Stimulated activated CD4-positive, alpha-beta T cell treated with anti-CD3 and anti-CD28 coated beads, Interleukin-4, amount 100 ng/mL, for 24 hours (primary cell): ENCODE results near the gene CREB5.

ENCODE experiments used
- DNase-seq: peaks from one replicate; pipeline ENCODE4 v3.0.0-alpha.2; 2020

Gene CREB5

GRCh38 chr7:28724563-28724962 is 312.2 kb downstream of the CREB5 start:
- DNase-seq = no peak

- no peak for DNase-seq
Measured at GRCh38 chr7:28725045-28725642, 312.8 kb downstream of the CREB5 start.

GRCh38 chr7:28725911-28726310 is 313.6 kb downstream of the CREB5 start:
- no peak for DNase-seq

- no peak for DNase-seq
Measured at GRCh38 chr7:28726555-28726954, 314.2 kb downstream of the CREB5 start.

GRCh38 chr7:28729281-28729680 is 317.0 kb downstream of the CREB5 start:
- no peak for DNase-seq

- no peak for DNase-seq
Measured at GRCh38 chr7:28729727-28730126, 317.4 kb downstream of the CREB5 start.

GRCh38 chr7:28731092-28731658 is 318.9 kb downstream of the CREB5 start:
- DNase-seq = no peak

- DNase-seq = no peak
Measured at GRCh38 chr7:28732071-28732869, 320.0 kb downstream of the CREB5 start.

- DNase-seq = no peak
Measured at GRCh38 chr7:28733035-28733434, 320.7 kb downstream of the CREB5 start.

- no peak for DNase-seq
Measured at GRCh38 chr7:28738412-28738811, 326.1 kb downstream of the CREB5 start.

- no peak for DNase-seq
Measured at GRCh38 chr7:28739128-28739527, 326.8 kb downstream of the CREB5 start.

GRCh38 chr7:28739826-28740225 is 327.5 kb downstream of the CREB5 start:
- DNase-seq = no peak

- DNase-seq = no peak
Measured at GRCh38 chr7:28744951-28745350, 332.6 kb downstream of the CREB5 start.

- DNase-seq = no peak
Measured at GRCh38 chr7:28745351-28745750, 333.0 kb downstream of the CREB5 start.

- no peak for DNase-seq
Measured at GRCh38 chr7:28747404-28747803, 335.1 kb downstream of the CREB5 start.

GRCh38 chr7:28747854-28748253 is 335.5 kb downstream of the CREB5 start:
- DNase-seq = no peak

- no peak for DNase-seq
Measured at GRCh38 chr7:28748346-28748745, 336.0 kb downstream of the CREB5 start.

- no peak for DNase-seq
Measured at GRCh38 chr7:28748933-28749584, 336.7 kb downstream of the CREB5 start.

- no peak for DNase-seq
Measured at GRCh38 chr7:28749638-28750037, 337.3 kb downstream of the CREB5 start.

- DNase-seq = no peak
Measured at GRCh38 chr7:28750981-28751380, 338.7 kb downstream of the CREB5 start.

- DNase-seq = no peak
Measured at GRCh38 chr7:28753613-28754012, 341.3 kb downstream of the CREB5 start.

- no peak for DNase-seq
Measured at GRCh38 chr7:28754027-28754426, 341.7 kb downstream of the CREB5 start.

- no peak for DNase-seq
Measured at GRCh38 chr7:28754447-28754846, 342.1 kb downstream of the CREB5 start.

GRCh38 chr7:28755255-28755654 is 342.9 kb downstream of the CREB5 start:
- no peak for DNase-seq
